ENCODE data around the gene WDR46. TPM values are rescaled to one million over a fixed set of nuclear protein-coding genes. Genes with fewer than 3 reads are reported as not detected.
"Not testable (repeated sequence)": the region's sequence is repeated elsewhere in the genome, so short reads cannot be mapped to it uniquely, and the experiment has no call there.

The WDR46 gene
- total and polyA plus RNA-seq, 2 experiments from 2014 or later: 71.4 to 104 TPM

DNA sequence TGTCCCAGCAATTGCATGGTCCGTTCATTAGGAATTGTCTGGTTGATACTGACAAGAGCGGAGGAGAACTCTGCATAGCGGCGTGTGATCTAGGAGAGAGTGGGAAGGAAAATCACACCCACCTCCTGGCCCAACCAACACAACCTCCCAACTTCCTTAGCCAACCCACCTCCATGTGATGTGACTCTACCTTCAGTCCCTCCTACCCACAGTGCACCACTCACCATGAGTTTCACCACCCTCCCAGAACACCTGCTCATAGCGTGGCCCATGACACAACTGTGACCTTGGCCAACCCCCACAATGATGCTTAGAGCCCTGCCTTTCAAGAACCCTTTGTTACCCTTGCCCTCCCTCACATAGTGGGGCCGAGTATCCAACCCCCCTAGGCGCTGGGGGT, 25.0 kb downstream of the WDR46 start (continued):
- TF ChIP-seq, protein P1, sequence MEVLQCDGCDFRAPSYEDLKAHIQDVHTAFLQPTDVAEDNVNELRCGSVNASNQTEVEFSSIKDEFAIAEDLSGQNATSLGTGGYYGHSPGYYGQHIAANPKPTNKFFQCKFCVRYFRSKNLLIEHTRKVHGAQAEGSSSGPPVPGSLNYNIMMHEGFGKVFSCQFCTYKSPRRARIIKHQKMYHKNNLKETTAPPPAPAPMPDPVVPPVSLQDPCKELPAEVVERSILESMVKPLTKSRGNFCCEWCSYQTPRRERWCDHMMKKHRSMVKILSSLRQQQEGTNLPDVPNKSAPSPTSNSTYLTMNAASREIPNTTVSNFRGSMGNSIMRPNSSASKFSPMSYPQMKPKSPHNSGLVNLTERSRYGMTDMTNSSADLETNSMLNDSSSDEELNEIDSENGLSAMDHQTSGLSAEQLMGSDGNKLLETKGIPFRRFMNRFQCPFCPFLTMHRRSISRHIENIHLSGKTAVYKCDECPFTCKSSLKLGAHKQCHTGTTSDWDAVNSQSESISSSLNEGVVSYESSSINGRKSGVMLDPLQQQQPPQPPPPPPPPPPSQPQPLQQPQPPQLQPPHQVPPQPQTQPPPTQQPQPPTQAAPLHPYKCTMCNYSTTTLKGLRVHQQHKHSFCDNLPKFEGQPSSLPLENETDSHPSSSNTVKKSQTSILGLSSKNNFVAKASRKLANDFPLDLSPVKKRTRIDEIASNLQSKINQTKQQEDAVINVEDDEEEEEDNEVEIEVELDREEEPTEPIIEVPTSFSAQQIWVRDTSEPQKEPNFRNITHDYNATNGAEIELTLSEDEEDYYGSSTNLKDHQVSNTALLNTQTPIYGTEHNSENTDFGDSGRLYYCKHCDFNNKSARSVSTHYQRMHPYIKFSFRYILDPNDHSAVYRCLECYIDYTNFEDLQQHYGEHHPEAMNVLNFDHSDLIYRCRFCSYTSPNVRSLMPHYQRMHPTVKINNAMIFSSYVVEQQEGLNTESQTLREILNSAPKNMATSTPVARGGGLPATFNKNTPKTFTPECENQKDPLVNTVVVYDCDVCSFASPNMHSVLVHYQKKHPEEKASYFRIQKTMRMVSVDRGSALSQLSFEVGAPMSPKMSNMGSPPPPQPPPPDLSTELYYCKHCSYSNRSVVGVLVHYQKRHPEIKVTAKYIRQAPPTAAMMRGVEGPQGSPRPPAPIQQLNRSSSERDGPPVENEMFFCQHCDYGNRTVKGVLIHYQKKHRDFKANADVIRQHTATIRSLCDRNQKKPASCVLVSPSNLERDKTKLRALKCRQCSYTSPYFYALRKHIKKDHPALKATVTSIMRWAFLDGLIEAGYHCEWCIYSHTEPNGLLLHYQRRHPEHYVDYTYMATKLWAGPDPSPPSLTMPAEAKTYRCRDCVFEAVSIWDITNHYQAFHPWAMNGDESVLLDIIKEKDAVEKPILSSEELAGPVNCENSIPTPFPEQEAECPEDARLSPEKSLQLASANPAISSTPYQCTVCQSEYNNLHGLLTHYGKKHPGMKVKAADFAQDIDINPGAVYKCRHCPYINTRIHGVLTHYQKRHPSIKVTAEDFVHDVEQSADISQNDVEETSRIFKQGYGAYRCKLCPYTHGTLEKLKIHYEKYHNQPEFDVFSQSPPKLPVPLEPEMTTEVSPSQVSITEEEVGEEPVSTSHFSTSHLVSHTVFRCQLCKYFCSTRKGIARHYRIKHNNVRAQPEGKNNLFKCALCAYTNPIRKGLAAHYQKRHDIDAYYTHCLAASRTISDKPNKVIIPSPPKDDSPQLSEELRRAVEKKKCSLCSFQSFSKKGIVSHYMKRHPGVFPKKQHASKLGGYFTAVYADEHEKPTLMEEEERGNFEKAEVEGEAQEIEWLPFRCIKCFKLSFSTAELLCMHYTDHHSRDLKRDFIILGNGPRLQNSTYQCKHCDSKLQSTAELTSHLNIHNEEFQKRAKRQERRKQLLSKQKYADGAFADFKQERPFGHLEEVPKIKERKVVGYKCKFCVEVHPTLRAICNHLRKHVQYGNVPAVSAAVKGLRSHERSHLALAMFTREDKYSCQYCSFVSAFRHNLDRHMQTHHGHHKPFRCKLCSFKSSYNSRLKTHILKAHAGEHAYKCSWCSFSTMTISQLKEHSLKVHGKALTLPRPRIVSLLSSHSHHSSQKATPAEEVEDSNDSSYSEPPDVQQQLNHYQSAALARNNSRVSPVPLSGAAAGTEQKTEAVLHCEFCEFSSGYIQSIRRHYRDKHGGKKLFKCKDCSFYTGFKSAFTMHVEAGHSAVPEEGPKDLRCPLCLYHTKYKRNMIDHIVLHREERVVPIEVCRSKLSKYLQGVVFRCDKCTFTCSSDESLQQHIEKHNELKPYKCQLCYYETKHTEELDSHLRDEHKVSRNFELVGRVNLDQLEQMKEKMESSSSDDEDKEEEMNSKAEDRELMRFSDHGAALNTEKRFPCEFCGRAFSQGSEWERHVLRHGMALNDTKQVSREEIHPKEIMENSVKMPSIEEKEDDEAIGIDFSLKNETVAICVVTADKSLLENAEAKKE (CRISPR knock-in tag; IDR thresholded peaks at IDR 0.05): no peak
- no peak for TF ChIP-seq REST (IDR thresholded peaks at IDR 0.05; ENCODE audit: unreplicated experiment)
- TF ChIP-seq, protein P2, sequence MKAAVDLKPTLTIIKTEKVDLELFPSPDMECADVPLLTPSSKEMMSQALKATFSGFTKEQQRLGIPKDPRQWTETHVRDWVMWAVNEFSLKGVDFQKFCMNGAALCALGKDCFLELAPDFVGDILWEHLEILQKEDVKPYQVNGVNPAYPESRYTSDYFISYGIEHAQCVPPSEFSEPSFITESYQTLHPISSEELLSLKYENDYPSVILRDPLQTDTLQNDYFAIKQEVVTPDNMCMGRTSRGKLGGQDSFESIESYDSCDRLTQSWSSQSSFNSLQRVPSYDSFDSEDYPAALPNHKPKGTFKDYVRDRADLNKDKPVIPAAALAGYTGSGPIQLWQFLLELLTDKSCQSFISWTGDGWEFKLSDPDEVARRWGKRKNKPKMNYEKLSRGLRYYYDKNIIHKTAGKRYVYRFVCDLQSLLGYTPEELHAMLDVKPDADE (IDR thresholded peaks at IDR 0.05): no peak

- H3K27ac Mint-ChIP-seq; H3K27me3 ChIP-seq (ENCODE audit: insufficient read depth); H3K4me3 ChIP-seq; DNase-seq (ENCODE audit: low spot score); H3K79me2 ChIP-seq (replicated peaks; ENCODE audit: insufficient read depth); H3F3A ChIP-seq (replicated peaks; ENCODE audit: low read depth); H3K9me3 Mint-ChIP-seq; H3K27ac ChIP-seq (ENCODE audit: low read depth); H4K20me1 ChIP-seq (replicated peaks; ENCODE audit: insufficient read depth); H3K9me2 ChIP-seq (ENCODE audit: insufficient read depth); ATAC-seq; H2AFZ ChIP-seq; H3K4me2 ChIP-seq; H3K27me3 Mint-ChIP-seq (ENCODE audit: insufficient read depth, low read depth, poor library complexity); H3K4me1 ChIP-seq (ENCODE audit: insufficient read depth); H3K36me3 ChIP-seq (ENCODE audit: insufficient read depth); H3K4me3 Mint-ChIP-seq; H3K4me1 Mint-ChIP-seq: not testable (repeated sequence)
- H3K36me3 Mint-ChIP-seq (ENCODE audit: low read depth): peaks cover 60% of the 10 kb centered on the region
Observed at GRCh38 chr6:33262490-33262889, 26.5 kb downstream of the WDR46 start.
